HG02840 (cell line): ENCODE results near the gene PELI3.
"Not testable (repeated sequence)": the region's sequence is repeated elsewhere in the genome, so short reads cannot be mapped to it uniquely, and the experiment has no call there.

Experiments
- ATAC-seq: cut with Tn5 transposase; IDR thresholded peaks from one replicate; pipeline ENCODE4 v1.9.1; 2021; ENCODE audit warnings: mild to moderate bottlenecking, moderate library complexity, moderate number of reproducible peaks; ENCODE audit not compliant: unreplicated experiment, low FRiP score

Gene PELI3

DNA sequence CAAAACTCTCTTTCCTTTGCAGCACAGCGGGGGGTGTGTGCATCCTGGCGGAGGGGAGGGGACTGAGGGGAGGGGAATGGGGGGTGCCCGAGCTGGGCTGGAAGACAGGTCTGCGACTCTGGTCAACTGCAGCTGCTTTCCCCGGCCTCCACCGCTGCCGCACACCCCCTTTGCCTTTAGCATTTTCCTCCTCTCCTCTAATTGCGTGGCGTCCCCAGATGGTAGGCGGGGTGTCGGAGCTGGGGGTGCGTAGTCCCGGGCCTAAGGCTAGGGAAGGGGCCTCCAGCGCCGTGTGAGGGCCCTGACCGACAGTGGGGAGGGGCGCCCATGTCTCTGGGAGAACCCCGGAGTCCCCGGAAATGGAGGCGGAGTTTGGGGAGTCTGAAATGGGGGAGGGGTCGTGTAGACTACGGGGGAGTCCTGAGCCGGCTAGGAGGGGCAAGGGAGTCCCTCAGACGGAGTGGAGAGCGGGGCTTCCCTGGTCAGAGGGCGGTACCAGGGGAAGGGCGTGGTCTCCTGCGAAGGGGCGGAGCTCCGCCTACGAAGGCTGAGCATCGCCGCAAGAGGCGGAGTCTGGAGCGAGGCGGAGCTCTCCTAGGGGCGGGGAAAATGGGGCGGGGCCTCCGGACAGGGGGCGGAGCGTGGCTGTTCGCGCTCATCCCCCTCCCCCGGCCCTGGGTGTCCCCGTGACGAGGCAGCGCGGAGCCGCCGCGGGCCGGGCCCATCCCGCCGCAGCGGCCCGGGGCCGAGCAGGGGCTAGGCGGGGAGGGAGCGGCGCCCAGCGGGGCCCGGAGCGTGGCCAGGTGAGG, at the start of gene PELI3:
TSS of gene PELI3 (plus strand) at position 681 of the 809 bp plus-strand sequence. CDS start 1,224 bp downstream, outside the sequence.
- peak; percentile 75 for ATAC-seq

GRCh38 chr11:66417000-66417399, 49.7 kb upstream of the PELI3 start:
- no peak for ATAC-seq

- ATAC-seq, result no peak
Measured at GRCh38 chr11:66418168-66418985, 48.3 kb upstream of the PELI3 start.

GRCh38 chr11:66418986-66419308, 47.8 kb upstream of the PELI3 start:
- no peak for ATAC-seq

DNA sequence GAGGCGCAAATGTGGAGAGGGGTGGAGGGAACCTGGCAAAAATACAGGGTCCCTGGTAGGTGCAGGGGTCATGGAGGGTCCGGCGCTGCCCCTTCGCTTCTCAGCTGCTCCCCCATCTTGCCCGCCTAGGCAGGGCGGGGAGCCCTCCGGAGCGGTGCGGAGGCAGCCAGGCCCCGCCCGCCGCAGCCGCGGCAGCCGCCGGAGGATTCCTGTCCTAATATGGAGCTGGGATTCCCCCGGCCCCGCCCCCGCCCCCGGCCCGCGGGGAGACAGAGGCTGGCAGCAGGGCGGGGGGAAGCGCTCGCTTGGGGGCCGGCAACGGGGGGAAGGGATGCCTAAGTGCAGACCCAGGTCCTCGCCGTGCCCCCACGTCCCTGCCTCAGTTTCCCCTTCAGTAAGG, 46.9 kb upstream of the PELI3 start:
- ATAC-seq, result no peak

DNA sequence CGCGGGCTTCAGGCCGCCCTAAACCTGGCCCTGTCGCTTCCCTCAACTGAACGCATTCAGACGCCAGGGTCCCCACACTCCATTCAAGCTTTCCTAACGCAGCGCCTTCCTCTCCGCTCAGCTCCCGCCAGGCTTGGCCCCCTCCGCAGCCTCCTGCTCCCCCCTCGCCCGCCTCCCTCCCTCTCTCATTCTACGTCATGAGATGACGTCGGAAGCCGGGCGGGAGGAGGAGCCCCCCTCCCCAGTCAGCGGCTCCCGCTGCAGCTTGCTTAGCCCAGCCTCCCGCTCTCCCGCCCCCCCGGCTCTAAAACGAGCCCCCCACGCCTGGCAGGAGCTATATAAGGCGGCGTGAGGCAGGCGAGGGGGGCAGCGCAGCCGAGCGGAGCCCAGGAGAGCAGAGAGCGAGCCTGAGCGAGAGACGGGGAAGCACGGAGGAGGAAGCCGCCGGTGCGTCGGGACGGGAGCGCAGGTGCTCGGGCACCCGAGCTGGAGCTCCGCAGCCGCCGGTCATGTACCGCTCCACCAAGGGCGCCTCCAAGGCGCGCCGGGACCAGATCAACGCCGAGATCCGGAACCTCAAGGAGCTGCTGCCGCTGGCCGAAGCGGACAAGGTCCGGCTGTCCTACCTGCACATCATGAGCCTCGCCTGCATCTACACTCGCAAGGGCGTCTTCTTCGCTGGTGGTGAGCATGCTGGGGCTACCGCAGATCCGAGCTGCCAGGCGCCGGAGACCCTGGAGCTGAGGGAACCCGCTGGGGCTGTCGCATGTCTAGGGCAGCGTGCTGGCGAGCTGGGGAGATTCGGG, 45.8 kb upstream of the PELI3 start, which contains the start of gene NPAS4:
TSS of gene NPAS4 (plus strand) at position 365 of the 806 bp plus-strand sequence. CDS start at position 510, 145 bp downstream.
- ATAC-seq, result no peak

DNA sequence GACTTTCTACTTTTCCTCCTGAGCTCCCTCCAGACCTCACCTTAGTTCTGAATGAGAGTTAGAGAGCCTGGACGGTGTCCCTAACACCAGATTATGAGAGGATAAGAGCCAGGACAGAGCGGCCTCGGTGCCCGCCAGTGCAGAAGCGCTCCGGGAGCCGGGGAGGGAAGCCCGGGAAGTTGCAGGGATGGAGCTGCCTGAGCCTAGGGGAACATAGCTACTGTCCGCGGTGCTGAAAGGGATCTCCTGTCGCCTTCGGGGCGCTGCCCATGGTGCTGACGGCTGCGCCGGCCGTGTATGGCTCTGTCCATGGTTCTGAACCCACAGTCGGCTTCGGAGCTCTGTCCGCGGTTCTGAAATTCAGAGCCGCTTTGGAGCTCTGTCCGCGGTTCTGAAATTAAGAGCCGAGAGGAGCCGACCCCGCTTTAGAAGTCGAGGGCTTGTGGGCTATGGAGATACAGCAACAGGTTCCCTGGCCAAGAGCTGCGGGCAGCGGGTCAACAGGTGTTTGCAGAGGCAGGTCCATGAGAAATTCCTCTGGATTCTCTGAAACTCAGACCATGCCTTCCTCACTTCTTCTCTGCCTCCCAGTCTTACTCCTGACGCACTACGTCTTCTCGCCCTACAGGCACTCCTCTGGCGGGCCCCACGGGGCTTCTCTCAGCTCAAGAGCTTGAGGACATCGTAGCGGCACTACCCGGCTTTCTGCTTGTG, 45.1 kb upstream of the PELI3 start:
- peak; percentile 67 for ATAC-seq

DNA sequence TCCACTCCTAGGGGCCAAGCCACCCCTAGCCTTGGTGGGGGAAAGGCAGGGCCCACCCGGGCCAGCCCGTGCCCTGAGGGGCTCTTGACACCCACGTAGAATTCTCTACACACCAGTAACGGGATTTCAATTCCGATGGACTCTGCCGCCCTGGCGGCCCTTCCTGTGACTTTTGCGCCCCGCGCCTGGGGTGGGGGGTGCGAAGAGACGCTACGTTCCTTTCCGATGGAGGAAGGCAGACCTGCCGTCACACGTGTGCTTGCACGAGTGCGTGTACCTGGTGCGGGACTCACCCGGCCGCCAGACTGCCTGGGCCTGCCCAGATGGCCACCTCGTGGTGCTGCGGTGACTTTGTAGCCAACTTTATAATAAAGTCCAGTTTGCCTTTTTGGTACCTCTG, 40.4 kb upstream of the PELI3 start:
- no peak for ATAC-seq

DNA sequence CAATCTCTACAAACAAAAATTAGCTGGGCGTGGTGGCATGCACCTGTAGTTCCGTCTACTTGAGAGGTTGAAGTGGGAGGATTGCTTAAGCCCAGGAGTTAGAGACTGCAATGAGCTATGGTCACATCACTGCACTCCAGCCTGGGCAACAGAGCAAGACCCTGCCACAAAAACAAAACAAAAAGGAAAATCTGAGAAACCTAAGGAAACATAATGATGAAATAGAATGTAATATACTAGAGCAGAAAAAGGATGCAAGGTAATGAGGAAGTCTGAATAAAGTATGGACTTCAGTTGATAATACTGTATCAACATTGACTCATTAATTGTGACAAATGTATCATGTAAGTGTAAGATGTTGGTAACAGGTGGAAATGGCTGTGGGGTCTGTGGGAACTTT, 37.8 kb upstream of the PELI3 start:
- ATAC-seq, result no peak

DNA sequence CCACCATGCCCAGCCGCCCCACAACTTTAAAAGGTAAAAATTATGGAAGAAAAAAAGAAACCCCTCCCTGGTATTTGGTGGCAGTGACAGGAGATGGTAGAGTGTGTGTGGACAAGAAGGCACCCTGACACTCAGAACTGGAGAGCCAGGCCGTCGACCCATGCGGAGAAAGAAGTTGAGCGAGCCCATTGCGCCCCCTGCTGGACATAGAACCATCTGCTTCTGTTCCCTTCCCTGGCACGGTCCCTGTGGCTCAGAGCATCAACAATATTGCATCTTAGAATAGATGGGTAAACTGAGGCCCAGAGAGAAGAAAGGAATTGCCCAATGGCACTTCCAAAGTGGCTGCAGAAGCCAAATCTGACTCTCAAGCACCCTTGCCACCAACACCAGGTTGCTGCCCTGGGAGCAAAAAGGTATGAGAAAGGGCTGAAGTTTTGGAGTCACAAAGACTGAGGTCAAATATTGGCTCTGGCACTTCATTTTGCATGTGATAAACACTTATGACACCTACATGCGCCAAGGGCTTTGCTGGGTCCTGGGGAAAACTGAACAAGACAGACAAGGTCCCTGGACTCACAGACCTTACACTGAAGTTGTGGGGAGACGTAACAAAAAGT, 36.6 kb upstream of the PELI3 start:
- no peak for ATAC-seq

DNA sequence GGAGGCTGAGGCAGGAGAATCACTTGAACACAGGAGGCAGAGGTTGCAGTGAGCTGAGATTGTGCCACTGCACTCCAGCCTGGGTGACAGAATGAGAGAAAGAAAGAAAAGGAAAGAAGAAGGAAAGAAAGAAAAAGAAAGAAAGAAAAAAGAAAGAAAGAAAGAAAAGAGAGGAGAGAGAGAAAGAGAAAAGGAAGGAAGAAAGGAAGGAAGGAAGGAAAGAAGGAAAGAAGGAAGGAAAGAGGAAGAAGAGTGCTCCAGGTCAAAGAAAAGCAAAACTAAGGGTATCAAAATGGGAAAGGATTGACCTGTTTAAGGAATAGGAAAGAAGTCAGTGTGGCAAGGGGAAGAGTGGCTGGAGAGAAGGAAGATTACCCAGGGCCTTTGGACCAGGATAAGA, 35.4 kb upstream of the PELI3 start:
- ATAC-seq, result not testable (repeated sequence)

DNA sequence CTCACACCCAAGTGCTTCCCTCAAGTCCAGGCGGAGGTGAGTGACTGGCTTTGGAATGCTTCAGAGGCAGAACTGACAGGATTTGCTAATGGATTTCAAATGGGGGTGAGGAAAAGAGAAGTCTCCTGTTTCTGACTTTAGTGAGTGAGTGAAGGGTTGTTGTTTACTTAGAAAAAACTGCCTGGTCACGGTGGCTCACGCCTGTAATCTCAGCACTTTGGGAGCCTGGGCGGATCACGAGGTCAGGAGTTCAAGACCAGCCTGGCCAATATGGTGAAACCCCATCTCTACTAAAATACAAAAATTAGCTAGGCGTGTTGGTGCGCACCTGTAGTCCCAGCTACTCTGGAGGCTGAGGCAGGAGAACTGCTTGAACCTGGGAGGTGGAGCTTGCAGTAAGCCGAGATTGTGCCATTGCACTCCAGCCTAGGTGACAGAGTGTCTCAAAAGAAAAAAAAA, 34.8 kb upstream of the PELI3 start:
- not testable (repeated sequence) for ATAC-seq

GRCh38 chr11:66432597-66432996, 34.1 kb upstream of the PELI3 start:
- ATAC-seq, result no peak

GRCh38 chr11:66437979-66438503, 28.7 kb upstream of the PELI3 start:
- no peak for ATAC-seq

DNA sequence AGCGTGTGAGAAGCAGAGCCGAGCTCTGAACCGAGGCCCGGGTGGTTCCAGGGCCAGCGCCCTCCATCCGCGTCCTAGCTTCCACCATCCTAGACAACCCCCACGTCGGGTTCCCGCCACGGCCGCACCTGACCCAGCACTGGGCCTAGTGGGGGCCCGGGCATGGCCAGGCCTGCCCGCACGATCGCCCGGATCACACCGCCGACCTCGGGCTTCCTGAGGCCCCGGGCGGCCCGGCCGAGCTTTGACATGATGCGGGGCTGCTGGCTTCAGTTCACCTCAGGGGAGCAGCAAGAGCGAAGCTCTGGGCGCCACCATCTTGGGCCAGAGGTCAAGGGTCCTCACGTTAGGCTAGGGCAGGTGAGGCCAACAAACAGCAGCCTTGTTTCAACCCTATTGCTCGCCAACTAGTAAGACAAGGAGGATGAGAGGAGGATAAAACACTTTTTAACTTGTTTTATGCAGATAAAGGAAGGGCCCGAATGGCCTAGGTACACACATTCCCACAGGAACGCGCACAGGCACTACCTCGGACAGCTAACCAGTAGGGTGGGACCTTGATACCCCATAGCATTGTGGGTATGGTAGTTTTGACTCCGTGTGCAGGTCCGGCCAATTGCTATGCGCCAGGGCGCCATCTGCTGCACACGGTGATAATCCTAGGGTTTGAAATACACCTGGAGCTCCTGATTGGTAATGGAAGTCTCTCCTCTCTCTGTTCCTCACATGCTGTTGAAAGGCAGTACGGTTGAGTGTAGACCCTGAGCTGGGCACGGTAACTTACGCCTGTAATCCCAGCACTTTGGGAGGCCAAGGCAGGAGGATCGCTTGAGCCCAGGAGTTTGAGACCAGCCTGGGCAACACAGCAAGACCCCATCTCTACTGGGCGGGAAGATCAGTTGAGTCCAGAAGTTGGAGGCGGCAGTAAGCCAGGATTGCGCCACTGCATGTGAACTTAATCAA, 27.9 kb upstream of the PELI3 start, which contains the start of gene MRPL11:
TSS of gene MRPL11 (minus strand) at position 345 of the 963 bp plus-strand sequence. CDS start at position 251, 94 bp downstream.
- peak; percentile 88 for ATAC-seq

DNA sequence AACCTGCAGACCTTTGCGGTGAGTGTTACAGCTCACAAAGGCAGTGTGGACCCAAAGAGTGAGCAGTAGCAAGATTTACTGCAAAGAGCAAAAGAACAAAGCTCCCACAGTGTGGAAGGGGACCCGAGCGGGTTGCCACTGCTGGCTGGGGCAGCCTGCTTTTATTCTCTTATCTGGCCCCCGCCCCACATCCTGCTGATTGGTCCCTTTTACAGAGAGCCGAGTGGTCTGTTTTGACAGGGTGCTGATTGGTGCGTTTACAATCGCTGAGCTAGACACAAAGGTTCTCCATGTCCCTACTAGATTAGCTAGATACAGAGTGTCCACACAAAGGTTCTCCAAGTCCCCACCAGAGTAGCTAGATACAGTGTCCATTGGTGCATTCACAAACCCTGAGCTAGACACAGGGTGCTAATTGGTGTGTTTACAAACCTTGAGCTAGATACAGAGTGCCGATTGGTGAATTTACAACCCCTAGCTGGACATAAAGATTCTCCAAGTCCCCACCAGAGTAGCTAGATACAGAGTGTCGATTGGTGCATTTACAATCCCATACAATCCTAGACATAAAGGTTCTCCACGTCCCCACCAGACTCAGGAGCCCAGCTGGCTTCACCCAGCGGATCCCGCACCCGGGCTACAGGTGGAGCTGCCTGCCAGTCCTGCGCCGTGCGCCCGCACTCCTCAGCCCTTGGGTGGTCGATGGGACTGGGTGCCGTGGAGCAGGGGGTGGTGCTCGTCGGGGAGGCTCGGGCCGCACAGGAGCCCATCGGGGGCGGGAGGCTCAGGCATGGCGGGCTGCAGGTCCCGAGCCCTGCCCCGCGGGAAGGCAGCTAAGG, 26.4 kb upstream of the PELI3 start:
- not testable (repeated sequence) for ATAC-seq

- not testable (repeated sequence) for ATAC-seq
Measured at GRCh38 chr11:66440940-66441282, 25.8 kb upstream of the PELI3 start.
